Head of caudate nucleus (tissue), 42 donors: ENCODE data around the gene CWC27.

Experiments
- DNase-seq, 42 donors: peaks; one replicate each; pipeline versions ENCODE4 v3.0.0 to v3.0.0-alpha.2; 2020 to 2021; ENCODE audit warnings: mixed read lengths in 7 of 42
- intact Hi-C: fragments of 100-400 bp; cut with DNase I; formaldehyde crosslinking; loops from one replicate; pipeline ENCODE4 v1.15.0; 2022

Gene CWC27

DNA sequence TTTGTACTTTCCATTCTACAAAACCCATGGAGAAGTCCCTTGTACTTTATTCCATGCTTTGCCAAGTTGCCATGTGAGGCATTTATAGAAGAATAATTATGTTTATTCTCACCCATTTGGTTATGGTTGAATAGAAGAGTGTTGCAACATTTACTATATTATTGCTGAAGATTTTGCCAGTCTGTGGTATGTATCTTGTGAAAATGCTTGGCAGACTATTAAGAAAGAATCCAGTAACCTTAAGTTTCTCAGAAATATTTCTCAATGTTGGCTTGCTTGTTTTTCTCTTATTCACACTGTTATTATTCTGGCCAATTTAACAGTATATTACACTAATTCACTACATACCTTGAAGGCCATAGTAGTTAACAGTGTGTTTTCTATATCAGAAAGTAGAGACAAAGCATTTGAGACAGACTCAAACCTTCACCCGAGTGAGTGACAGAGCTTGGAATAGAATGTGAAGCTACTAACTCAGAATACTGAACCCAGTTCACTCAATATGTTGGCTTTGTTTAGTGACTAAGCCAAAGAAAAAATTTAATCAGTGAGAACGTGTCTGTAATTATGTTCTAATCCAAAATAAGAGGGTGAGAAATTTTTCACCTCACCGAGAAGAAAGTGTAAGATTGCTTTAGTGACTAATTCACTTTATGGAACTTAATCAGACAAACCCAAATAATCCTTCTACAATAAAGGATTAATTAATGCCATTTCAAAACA, 184.4 kb downstream of the CWC27 start:
- intact Hi-C loops: no loop called here
- DNase-seq: no peak

DNA sequence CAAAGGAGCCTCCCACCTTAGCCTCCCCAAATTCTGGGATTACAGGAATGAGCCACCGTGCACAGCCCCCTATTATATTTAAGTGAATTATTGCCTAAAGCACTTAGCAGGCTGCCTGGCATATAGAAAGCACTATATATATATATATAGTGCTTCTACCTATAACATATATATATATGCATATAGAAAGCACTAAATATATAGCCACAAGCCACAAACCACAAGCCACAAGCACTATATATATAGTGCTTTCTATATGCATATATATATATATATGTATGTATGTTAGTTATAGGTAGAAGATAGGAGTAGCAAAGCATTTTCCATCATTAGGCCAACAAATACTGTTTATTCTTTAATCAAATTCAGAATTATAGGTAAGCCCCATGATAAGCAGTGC, 185.8 kb downstream of the CWC27 start:
- intact Hi-C loops: no loop called here
- no peak for DNase-seq

DNA sequence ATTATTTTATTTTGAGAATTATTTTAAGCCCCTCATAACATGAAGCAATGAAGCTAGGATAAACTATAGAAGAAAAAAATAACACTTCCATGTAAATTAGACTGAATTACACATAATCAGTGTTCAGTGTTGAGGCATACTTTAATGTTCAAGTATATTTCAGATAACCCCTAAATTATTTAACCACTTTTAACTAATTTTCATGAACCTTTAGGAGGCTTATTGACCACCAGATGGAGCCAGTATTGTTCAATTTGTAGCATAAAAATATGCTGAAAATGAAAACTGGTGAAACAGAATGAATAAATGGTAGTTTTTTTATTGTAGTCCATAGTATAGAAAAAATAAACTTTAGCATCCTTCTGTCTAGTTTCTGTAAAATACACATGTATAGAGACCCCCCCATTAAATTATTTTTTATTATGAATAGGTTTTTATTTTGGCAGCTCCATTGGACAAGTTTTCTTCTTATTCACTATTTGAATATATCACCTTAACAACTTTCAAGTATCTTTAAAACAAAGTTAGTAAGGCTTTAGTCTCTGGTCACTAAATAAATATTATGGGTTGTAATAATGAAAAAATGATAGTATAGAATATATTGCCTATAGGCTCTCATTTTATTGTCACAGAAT, 190.1 kb downstream of the CWC27 start:
- DNase-seq: peak in 3 of 42 donors; percentile 4 to 16 (median 5)
- intact Hi-C loops: no loop called here

DNA sequence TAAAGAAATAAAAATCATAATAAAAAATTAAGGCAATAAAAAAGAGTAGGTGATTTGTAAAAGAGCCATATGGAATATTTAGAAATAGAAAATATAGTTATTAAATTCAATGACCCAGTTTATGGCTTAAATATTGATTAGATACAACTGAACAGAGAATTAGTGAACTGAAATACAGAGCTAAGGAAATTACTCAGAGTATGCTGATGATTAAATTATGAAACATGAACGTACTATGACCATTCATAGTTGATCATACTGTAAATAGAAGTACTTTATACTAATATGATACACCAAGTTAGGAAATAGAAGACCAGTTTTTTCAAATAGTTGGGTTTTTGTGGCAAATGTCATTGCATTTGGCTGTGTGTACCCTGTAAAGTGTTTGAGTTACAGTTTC, 194.5 kb downstream of the CWC27 start:
- intact Hi-C loops: loop anchor here (10.0 kb wide), 1 partner anchor 522 kb away; the partner anchor contains the start of gene ADAMTS6
- no peak for DNase-seq

DNA sequence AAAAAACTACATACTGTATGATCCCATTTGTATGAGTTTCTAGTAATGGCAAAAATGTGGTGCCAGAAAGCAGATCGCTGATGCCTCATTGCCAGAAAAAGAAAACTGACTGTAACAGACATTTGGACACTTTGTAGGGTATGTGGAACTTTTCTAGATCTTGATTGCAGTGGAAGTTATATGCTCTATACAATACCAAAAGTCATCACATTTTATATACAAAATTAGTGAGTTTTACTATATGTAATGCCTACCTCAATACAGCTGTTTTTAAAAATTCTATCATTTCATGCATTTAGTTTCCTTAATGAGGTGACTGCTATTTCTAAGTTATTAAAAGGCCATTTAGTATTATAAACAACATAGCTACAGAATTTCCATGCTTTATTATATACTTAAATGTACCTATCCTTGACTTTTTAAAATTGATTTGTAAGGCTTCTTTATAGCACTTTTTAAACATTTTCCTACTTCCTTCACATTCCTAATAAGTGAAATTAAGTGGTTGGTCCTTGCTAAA, 199.9 kb downstream of the CWC27 start:
- intact Hi-C loops: loop anchor here (10.0 kb wide), 1 partner anchor 516 kb away; the partner anchor contains the start of gene ADAMTS6

DNA sequence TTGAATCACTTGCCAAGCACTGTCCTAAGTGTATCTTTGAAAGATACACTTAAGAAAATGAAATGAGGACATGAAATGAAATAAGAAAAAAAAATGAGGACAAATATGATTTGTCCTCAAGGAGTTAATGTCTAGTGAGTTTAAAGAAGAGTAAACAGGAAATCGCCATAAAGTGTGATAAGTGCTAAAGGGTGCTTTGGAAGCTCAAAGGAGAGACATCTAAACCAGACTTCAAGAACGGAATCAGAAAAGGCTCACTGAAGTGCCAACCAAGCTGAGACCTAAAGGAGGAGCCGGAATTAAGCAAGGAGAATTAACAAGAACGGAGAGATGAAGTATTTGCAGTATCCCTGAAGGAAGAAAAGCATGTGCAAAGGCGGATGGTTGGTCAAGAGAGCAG, 200.8 kb downstream of the CWC27 start:
- no peak for DNase-seq
- intact Hi-C loops: loop anchor here (10.0 kb wide), 1 partner anchor 515 kb away; the partner anchor contains the start of gene ADAMTS6

More for the DNA sequence above, 199.9 kb downstream of the CWC27 start:
- no peak for DNase-seq

DNA sequence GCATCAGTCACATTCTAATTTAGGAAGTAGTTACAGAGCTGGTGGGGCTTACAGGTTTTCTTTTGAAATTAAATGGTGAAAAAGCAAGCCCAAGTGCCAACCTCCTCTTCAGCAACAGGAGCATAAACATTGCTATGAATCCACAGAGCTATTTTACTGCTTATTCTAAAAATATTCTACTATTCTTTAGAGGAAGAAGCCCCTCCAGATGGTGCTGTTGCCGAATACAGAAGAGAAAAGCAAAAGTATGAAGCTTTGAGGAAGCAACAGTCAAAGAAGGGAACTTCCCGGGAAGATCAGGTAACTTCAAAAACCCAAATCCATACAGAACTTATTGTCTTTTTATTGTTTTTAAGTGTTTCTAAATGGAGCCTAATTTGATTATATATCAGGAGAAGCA, 202.8 kb downstream of the CWC27 start:
- intact Hi-C loops: no loop called here
- no peak for DNase-seq

DNA sequence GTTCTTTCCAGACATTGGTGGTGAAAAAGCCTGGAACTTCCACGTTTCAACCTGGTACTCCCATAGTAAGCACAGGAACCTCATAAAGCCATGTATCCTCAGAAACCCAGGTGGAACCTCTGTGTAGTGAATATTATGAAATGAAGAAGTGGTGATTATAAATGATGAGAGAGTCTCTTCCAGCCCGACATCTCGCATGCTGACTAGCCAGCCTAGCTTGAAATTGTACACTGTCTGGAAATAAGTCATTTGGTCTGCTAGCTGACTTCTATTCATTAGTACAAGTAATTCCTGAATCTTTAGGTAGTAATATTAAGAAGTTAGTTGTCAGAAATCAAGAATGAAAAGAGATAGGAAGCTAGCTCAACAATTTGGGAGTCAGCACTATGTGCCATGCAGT, 203.3 kb downstream of the CWC27 start:
- intact Hi-C loops: no loop called here

DNA sequence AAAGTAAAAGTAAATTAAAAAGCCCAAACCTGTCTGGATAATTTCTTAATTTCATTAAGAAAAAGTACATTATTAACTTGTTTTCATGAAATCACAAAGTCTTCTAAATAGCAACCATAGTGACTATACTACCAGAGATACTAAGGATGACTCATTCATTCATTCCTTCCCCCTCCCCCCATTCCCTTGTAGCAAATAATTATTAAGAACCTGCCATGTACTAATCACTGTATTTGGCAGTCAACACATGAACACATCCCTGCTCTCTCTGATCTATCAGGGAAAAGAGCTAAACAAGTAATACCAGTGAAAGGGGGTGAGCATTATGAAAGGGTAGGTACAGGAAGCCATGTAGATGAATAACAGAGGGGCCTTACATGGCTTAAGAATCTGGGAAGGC, 203.9 kb downstream of the CWC27 start:
- DNase-seq: no peak
- intact Hi-C loops: no loop called here

More for the DNA sequence above, 203.3 kb downstream of the CWC27 start:
- DNase-seq: no peak

DNA sequence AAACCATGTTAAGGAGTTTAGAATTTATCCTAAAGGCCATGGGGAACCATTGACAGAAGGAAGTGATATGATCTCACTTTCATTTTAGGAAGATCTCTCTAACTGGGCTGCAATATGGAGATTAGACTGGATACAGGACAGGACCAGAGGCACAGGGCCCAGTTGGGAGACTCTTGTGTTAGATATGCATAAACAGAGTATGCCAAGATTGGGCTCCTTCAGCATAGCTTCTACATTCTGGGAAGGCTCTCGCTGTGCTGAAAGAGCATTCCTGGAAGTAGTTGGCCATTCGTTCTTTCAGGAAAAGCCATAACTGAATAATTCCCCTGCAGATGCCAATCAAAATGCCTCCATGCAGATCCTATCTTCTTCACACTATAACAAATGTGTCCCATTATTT, 204.5 kb downstream of the CWC27 start:
- intact Hi-C loops: no loop called here
- peak in 1 of 42 donors; percentile 4 for DNase-seq

DNA sequence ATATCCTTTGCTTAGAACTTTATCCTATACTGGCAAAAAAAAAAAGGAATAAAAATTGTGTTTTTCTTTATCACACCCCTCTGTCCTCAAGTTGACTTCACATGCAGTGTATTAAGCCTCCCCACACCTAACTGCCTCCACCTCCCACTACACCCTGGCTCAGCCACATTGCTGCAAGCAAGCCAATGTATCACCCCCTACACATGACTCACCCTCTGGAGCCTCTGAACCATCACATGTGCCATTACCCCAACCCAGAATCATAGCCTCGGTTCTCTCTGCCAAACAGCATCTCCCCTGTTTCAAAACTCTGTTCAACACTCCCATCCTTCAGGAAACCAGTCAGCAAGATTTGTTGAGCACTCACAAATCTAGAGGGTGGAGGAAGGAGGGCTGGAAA, 209.0 kb downstream of the CWC27 start:
- DNase-seq: no peak
- intact Hi-C loops: no loop called here

DNA sequence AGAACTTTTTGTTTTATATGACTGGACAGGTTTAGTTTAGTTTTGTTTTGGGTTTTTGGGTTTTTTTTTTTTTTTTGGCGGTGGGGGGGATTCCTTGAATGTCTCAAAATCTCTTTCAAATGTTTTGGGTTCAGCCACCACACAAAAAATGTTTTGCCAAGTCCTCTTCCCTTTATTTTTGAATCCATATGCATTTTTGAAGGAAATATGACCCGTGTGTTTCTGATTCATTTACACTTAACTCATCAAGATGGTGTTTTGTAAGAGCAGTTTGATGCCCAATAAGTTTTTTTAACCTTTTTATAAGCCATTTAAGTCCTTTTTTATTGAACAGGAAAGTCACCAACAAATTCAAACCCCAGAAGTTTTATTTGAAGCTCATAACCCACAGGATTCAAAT, 209.8 kb downstream of the CWC27 start:
- intact Hi-C loops: no loop called here
- DNase-seq: no peak

DNA sequence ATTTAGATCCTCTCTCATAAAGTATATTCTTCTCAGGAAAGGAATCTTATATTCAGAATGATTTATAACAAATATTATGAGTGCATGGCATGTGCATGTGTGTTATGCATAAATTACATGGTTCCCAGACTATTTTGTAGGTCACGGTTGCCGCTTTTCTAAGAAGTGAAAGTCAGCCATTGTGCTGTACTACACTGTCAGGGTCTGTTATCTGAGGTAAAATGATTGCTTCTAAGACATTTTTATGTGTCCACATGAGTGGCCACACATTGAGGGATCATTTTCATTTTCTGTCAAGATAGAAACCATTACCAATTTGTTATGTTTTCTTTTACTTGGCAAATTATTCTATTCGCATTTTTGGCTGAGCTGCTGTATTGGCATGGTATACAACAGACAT, 210.8 kb downstream of the CWC27 start:
- intact Hi-C loops: no loop called here
- DNase-seq: no peak

DNA sequence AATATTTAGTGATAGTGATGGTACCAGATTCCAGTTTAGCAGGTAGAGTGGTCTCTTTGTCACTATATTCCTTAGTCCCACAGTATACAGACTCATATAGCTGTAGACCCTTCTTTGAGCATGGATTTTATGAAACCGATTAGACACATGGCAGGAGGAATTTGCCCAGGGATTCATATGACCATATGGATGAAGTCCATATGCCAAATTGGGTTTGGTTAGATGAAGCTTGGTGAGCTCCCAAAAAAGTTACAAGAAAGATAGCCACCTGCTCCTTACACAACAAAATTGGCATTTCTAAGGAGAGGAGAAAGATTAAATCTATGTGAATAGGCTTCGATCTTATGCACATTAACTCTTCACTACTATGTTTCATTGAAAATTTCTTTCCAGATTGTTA, 211.4 kb downstream of the CWC27 start:
- no peak for DNase-seq
- intact Hi-C loops: no loop called here

DNA sequence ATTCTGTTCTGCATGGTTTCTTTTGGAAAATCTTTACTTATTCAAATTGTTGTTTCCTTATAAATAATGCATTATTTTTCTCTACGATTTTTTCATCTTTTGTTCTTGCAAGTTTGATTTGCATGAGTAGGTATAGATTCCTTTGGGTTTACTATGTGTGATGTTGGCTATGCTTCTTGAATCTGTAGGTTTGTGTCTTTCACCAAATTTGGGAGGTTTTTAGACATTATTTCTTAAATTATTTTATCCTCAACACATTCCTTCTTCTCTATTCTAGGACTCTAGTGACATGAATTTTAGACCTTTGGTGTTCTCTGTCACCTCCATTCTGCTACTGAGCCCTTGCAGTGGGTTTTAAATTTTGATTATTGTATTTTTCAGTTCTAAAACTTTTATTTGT, 219.0 kb downstream of the CWC27 start:
- DNase-seq: no peak
- intact Hi-C loops: no loop called here

DNA sequence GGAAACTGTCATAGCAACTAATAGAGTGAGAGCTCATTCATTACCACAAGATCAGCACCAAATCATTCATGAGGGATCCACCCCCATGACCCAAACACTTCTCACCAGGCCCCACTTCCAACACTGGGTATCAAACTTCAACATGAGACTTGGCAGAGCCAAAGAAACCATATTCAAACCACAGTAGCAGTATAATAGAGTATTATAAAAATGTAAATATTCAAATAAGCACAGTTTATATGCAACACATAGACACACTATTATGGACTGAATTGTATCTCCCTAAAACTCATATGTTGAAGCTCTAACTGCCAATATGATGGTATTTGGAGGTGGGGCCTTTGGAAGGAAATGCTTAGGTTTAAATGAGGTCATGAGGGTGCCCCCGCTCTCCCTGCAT, 240.5 kb downstream of the CWC27 start:
- no peak for DNase-seq
- intact Hi-C loops: no loop called here

DNA sequence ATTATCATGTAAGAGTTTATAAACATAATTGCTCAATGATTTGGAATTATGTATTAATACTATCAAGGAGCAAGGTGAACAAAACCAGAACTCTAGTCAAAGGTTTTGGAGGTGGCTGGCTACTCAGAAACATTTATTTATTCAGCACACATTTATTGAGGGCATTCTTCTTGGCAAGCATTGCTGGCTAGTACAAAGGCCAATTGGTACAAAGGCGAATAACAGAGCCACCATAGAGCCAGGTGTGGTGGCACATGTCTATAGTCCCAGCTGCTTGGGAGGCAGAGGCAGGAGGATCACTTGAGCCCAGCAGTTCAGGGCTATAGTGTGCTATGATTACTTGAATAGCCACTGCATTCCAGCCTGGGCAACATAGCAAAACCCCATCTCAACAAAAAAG, 242.1 kb downstream of the CWC27 start:
- intact Hi-C loops: no loop called here
- no peak for DNase-seq

DNA sequence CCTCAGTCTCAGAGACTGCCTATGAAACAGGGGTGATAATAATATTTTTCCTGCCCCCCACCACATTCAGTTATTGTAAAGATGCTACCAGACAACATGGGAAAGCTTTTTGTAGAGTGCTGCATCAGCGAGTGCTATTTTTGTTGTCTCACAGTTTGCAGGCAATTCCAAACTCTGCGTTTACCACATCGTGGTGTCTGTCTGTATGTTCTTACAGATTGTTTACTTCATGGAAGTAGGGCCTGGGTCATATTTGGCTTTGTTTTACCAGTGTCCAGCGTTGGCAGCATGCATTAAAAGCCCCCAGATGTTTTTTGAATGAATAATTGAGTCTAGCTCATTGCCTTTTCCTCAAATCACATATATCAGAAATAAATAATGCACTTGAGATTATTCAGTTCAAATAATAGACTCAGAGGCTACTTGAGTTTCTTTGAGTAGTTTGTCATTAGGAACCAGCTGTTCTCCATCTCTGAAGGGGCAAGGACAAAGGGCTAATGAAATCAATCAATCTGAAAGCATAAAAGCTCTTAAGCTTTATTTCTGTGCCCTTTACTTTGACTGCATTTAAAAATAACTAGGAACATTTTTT, 243.7 kb downstream of the CWC27 start:
- intact Hi-C loops: no loop called here
- no peak for DNase-seq

DNA sequence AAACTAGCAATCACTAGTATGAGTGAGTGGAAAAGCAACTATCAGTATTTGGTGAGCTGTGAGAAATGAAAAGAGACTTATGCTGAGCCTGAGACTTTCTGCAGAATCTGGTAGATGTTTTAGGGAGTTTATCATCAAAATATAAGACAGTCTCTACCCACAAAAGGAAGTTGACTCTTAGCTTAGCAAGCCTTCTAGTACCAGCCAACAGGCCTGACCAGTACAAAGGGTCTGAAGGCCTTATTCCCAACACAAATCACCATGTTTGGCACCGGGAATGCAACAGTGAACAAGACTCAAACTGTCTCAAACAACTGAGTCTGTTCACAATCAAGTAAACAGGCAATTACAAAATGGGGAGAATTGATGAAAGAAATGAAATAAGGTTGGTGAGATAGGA, 244.4 kb downstream of the CWC27 start:
- no peak for DNase-seq
- intact Hi-C loops: no loop called here

DNA sequence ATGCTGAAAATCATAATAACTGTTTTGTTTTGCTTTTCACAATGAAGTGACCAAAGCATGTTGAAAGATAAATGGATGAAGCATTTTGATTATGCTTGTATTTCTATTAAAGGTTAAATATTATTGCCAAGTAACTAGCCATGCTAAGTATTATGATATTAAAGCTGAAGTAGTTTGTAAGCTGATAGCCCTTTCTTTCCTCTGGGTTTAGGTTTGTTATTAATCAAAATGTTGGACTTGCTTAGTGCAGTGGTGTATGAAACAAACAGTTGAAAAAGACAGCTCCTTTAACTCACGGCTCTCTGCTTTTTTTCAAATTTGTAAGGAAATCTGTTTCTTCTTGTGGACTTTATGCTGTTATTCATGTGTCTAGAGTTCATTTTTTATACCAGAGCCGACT, 246.0 kb downstream of the CWC27 start:
- DNase-seq: no peak
- intact Hi-C loops: no loop called here
